Measurements from ENCODE around the gene PRXL2B. TPM values are rescaled to one million over a fixed set of nuclear protein-coding genes. Genes with fewer than 3 reads are reported as not detected.

PRXL2B gene
- total and polyA plus RNA-seq, 2 donors (not counting 1 experiment from before 2014, with no cell fraction given): 11.7 to 13.8 TPM

- H3K27ac ChIP-seq (ENCODE audit: insufficient read depth, low read length): no peak overlapping the region
- no peaks in the 10 kb centered on the region for H4K20me1 ChIP-seq (ENCODE audit: control insufficient read depth, extremely low read depth, insufficient read depth, low read length)
- no peaks in the 10 kb centered on the region for H3K27me3 ChIP-seq (ENCODE audit: control insufficient read depth, insufficient read depth, low read length)
- H3K9me3 ChIP-seq (ENCODE audit: control insufficient read depth, insufficient read depth, low read depth, low read length): no peaks in the 10 kb centered on the region
- H3K4me3 ChIP-seq (replicated peaks in 1 of 4; ENCODE audit: control extremely low read depth in 1 of 4, insufficient read depth in 1 of 4, low read depth in 3 of 4, low read length in 4 of 4): no peak overlapping the region
- H3K4me1 ChIP-seq (ENCODE audit: control insufficient read depth, extremely low read depth, insufficient read depth, low read length): no peaks in the 10 kb centered on the region
- H3K36me3 ChIP-seq (ENCODE audit: control insufficient read depth, insufficient read depth, low read length): no peaks in the 10 kb centered on the region
- TF ChIP-seq EZH2 (IDR thresholded peaks at IDR 0.05; ENCODE audit: low read length, missing control alignments): no peak
- TF ChIP-seq, protein P1, sequence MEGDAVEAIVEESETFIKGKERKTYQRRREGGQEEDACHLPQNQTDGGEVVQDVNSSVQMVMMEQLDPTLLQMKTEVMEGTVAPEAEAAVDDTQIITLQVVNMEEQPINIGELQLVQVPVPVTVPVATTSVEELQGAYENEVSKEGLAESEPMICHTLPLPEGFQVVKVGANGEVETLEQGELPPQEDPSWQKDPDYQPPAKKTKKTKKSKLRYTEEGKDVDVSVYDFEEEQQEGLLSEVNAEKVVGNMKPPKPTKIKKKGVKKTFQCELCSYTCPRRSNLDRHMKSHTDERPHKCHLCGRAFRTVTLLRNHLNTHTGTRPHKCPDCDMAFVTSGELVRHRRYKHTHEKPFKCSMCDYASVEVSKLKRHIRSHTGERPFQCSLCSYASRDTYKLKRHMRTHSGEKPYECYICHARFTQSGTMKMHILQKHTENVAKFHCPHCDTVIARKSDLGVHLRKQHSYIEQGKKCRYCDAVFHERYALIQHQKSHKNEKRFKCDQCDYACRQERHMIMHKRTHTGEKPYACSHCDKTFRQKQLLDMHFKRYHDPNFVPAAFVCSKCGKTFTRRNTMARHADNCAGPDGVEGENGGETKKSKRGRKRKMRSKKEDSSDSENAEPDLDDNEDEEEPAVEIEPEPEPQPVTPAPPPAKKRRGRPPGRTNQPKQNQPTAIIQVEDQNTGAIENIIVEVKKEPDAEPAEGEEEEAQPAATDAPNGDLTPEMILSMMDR (conservative IDR thresholded peaks at IDR 0.05 in 1 of 2, IDR thresholded peaks at IDR 0.05 in 1 of 2; ENCODE audit: low read depth in 1 of 2, low read length in 2 of 2): no peak
- H3K4me2 ChIP-seq (ENCODE audit: extremely low read depth, insufficient read depth, low read length): no peak overlapping the region
- DNase-seq (ENCODE audit: low read depth in 2 of 2): no peak
- no peaks in the 10 kb centered on the region for H3K79me2 ChIP-seq (ENCODE audit: control insufficient read depth, insufficient read depth, low read length)
- H3K9ac ChIP-seq (ENCODE audit: insufficient read depth, low read length): no peak overlapping the region
- H2AFZ ChIP-seq (ENCODE audit: low read length): no peak overlapping the region
Observed at GRCh38 chr1:2614145-2614544, 27.6 kb downstream of the PRXL2B start.

- Histone ChIP-seq H3K27me3 (ENCODE audit: control insufficient read depth, insufficient read depth, low read length) (no peaks in the 10 kb centered on the region), H3K36me3 (ENCODE audit: control insufficient read depth, insufficient read depth, low read length) (no peaks in the 10 kb centered on the region), H3K4me1 (ENCODE audit: control insufficient read depth, extremely low read depth, insufficient read depth, low read length) (no peaks in the 10 kb centered on the region), H3K79me2 (ENCODE audit: control insufficient read depth, insufficient read depth, low read length) (no peaks in the 10 kb centered on the region), H3K9ac (ENCODE audit: insufficient read depth, low read length) (no peak overlapping the region), H3K9me3 (ENCODE audit: control insufficient read depth, insufficient read depth, low read depth, low read length) (no peaks in the 10 kb centered on the region), H3K4me3 (replicated peaks in 1 of 4; ENCODE audit: control extremely low read depth in 1 of 4, insufficient read depth in 1 of 4, low read depth in 3 of 4, low read length in 4 of 4) (no peak overlapping the region), H3K27ac (ENCODE audit: insufficient read depth, low read length) (no peak overlapping the region), H4K20me1 (ENCODE audit: control insufficient read depth, extremely low read depth, insufficient read depth, low read length) (no peaks in the 10 kb centered on the region), H3K4me2 (ENCODE audit: extremely low read depth, insufficient read depth, low read length) (no peak overlapping the region), H2AFZ (ENCODE audit: low read length) (no peak overlapping the region)
- DNase-seq (ENCODE audit: low read depth in 2 of 2): no peak
- no peak for TF ChIP-seq EZH2 (IDR thresholded peaks at IDR 0.05; ENCODE audit: low read length, missing control alignments)
Observed at GRCh38 chr1:2617971-2618470, 31.4 kb downstream of the PRXL2B start.

- no peak overlapping the region for H2AFZ ChIP-seq (ENCODE audit: low read length)
- H4K20me1 ChIP-seq (ENCODE audit: control insufficient read depth, extremely low read depth, insufficient read depth, low read length): no peaks in the 10 kb centered on the region
- H3K4me2 ChIP-seq (ENCODE audit: extremely low read depth, insufficient read depth, low read length): no peak overlapping the region
- H3K36me3 ChIP-seq (ENCODE audit: control insufficient read depth, insufficient read depth, low read length): no peaks in the 10 kb centered on the region
- no peaks in the 10 kb centered on the region for H3K4me1 ChIP-seq (ENCODE audit: control insufficient read depth, extremely low read depth, insufficient read depth, low read length)
- no peaks in the 10 kb centered on the region for H3K27me3 ChIP-seq (ENCODE audit: control insufficient read depth, insufficient read depth, low read length)
- H3K9me3 ChIP-seq (ENCODE audit: control insufficient read depth, insufficient read depth, low read depth, low read length): no peaks in the 10 kb centered on the region
- DNase-seq (ENCODE audit: low read depth in 2 of 2): no peak
- TF ChIP-seq, protein P1 (conservative IDR thresholded peaks at IDR 0.05 in 1 of 2, IDR thresholded peaks at IDR 0.05 in 1 of 2; ENCODE audit: low read depth in 1 of 2, low read length in 2 of 2): no peak
- H3K79me2 ChIP-seq (ENCODE audit: control insufficient read depth, insufficient read depth, low read length): no peaks in the 10 kb centered on the region
- no peak overlapping the region for H3K27ac ChIP-seq (ENCODE audit: insufficient read depth, low read length)
- no peak overlapping the region for H3K9ac ChIP-seq (ENCODE audit: insufficient read depth, low read length)
- H3K4me3 ChIP-seq (replicated peaks in 1 of 4; ENCODE audit: control extremely low read depth in 1 of 4, insufficient read depth in 1 of 4, low read depth in 3 of 4, low read length in 4 of 4): no peak overlapping the region
Observed at GRCh38 chr1:2623571-2624337, 37.2 kb downstream of the PRXL2B start.
